Endothelial cell (in vitro differentiated cells): ENCODE measurements around the gene RAC2. TPM values are rescaled to one million over a fixed set of nuclear protein-coding genes. Genes with fewer than 3 reads are reported as not detected.
"Not testable (repeated sequence)": the region's sequence is repeated elsewhere in the genome, so short reads cannot be mapped to it uniquely, and the experiment has no call there.

ENCODE experiments used
- DNase-seq: peaks from one replicate; pipeline ENCODE4 v3.0.0; 2021; ENCODE audit warnings: low spot score
- H3K27ac Mint-ChIP-seq: one replicate; pipeline ENCODE4 v1.8.0; 2021; ENCODE audit warnings: mixed read lengths, inconsistent platforms; ENCODE audit not compliant: unreplicated experiment
- H3K27me3 Mint-ChIP-seq: one replicate; pipeline ENCODE4 v1.8.0; 2021; ENCODE audit warnings: mild to moderate bottlenecking, moderate library complexity, mixed read lengths, inconsistent platforms; ENCODE audit not compliant: unreplicated experiment
- H3K36me3 Mint-ChIP-seq: one replicate; pipeline ENCODE4 v1.8.0; 2021; ENCODE audit warnings: mild to moderate bottlenecking, low read depth, mixed read lengths, inconsistent platforms; ENCODE audit not compliant: unreplicated experiment
- H3K4me1 Mint-ChIP-seq: one replicate; pipeline ENCODE4 v1.8.0; 2021; ENCODE audit warnings: mild to moderate bottlenecking, mixed read lengths, inconsistent platforms; ENCODE audit not compliant: unreplicated experiment
- H3K4me3 Mint-ChIP-seq: one replicate; pipeline ENCODE4 v1.8.0; 2021; ENCODE audit warnings: mild to moderate bottlenecking, mixed read lengths, inconsistent platforms; ENCODE audit not compliant: unreplicated experiment
- H3K9me3 Mint-ChIP-seq: one replicate; pipeline ENCODE4 v1.8.0; 2021; ENCODE audit warnings: mixed read lengths, inconsistent platforms; ENCODE audit not compliant: unreplicated experiment
- CTCF ChIP-seq: fragments of 200-600 bp; sonication (generic); IDR thresholded peaks from one replicate; pipeline ENCODE4 v1.5.0; 2021; ENCODE audit warnings: antibody characterized with exemption; ENCODE audit not compliant: unreplicated experiment
- total RNA-seq: library from RNA; stranded (reverse); fragmentation: NEBNext Ultra II Directional; extraction: Animal tissue kit (Norgen Biotek cat#: 25700); gene quantifications from one replicate; pipeline ENCODE4 v1.2.1, GENCODE V29; 2021; ENCODE audit not compliant: unreplicated experiment

RAC2 gene
- total RNA-seq, 1 donor from 2014 or later: 16.6 TPM

- Mint-ChIP-seq H3K27me3 (peaks cover 4% of the 10 kb centered on the region), H3K4me1 (peaks cover 3% of the 10 kb centered on the region)
- no peak for TF ChIP-seq CTCF
Observed at GRCh38 chr22:37202001-37202555, 42.0 kb downstream of the RAC2 start.

DNA sequence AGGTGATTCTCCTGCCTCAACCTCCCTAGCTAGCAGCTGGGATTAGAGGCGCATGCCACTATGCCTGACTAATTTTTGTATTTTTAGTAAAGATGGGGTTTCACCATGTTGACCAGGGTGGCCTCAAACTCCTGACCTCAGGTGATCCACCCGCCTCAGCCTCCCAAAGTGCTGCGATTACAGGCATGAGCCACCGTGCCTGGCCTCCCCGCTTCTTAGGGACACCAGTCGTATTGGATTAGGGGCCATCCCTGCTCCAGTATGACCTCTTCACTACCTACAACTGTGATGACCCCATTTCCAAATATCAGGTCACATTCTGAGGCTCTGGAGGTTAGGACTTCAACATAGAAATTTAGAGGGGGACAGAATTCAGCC lies 42.6 kb downstream of the RAC2 start:
- H3K4me1 Mint-ChIP-seq, DNase-seq, H3K4me3 Mint-ChIP-seq, H3K9me3 Mint-ChIP-seq, H3K27ac Mint-ChIP-seq, H3K27me3 Mint-ChIP-seq, H3K36me3 Mint-ChIP-seq: not testable (repeated sequence)

More at GRCh38 chr22:37202001-37202555, 42.0 kb downstream of the RAC2 start:
- Mint-ChIP-seq H3K4me3 (no peak overlapping the region), H3K36me3 (no peaks in the 10 kb centered on the region), H3K27ac (no peak overlapping the region), H3K9me3 (no peaks in the 10 kb centered on the region)
- DNase-seq: no peak

- peaks cover 4% of the 10 kb centered on the region for H3K27me3 Mint-ChIP-seq
- H3K4me3 Mint-ChIP-seq: no peak overlapping the region
- H3K27ac Mint-ChIP-seq: no peak overlapping the region
- DNase-seq: no peak
- H3K9me3 Mint-ChIP-seq: no peaks in the 10 kb centered on the region
- peaks cover 1% of the 10 kb centered on the region for H3K36me3 Mint-ChIP-seq
- H3K4me1 Mint-ChIP-seq: peaks cover 3% of the 10 kb centered on the region
- TF ChIP-seq CTCF: peak; percentile 33
Observed at GRCh38 chr22:37199760-37200108, 44.3 kb downstream of the RAC2 start.

- Mint-ChIP-seq H3K4me3 (peak overlapping the region; percentile 42), H3K36me3 (peaks cover 5% of the 10 kb centered on the region), H3K27ac (peak overlapping the region; percentile 83), H3K27me3 (peaks cover 4% of the 10 kb centered on the region), H3K4me1 (peaks cover 3% of the 10 kb centered on the region), H3K9me3 (no peaks in the 10 kb centered on the region)
- peak; percentile 82 for TF ChIP-seq CTCF
- DNase-seq: peak; percentile 100
Observed at GRCh38 chr22:37199103-37199759, 44.8 kb downstream of the RAC2 start.

GRCh38 chr22:37198258-37199102 lies 45.6 kb downstream of the RAC2 start:
- H3K27ac Mint-ChIP-seq: peak overlapping the region; percentile 83

More at GRCh38 chr22:37198258-37199102, 45.6 kb downstream of the RAC2 start:
- H3K4me1 Mint-ChIP-seq: peaks cover 3% of the 10 kb centered on the region
- peak overlapping the region; percentile 82 for H3K4me3 Mint-ChIP-seq
- H3K27me3 Mint-ChIP-seq: peaks cover 4% of the 10 kb centered on the region
- DNase-seq: peak; percentile 91
- H3K36me3 Mint-ChIP-seq: peaks cover 7% of the 10 kb centered on the region
- H3K9me3 Mint-ChIP-seq: no peaks in the 10 kb centered on the region
- peak; percentile 82 for TF ChIP-seq CTCF
